ENCODE data around the gene DPYSL3.

- TF ChIP-seq RAD21 (IDR thresholded peaks at IDR 0.05) (no peak), ATF3 (IDR thresholded peaks at IDR 0.05) (no peak), CTCF (IDR thresholded peaks at IDR 0.05; ENCODE audit: low read depth, low read length, missing input control) (no peak), MAX (IDR thresholded peaks at IDR 0.05) (no peak), JUND (IDR thresholded peaks at IDR 0.05) (no peak), TAF1 (conservative IDR thresholded peaks at IDR 0.05) (no peak)
Measured at GRCh38 chr5:147485046-147485445, 24.8 kb downstream of the DPYSL3 start.

All from liver (tissue), 3 donors.